Transverse colon (tissue), 4 donors: ENCODE results near the gene PZP.
"Not testable (repeated sequence)": the region's sequence is repeated elsewhere in the genome, so short reads cannot be mapped to it uniquely, and the experiment has no call there.

Source experiments
- CTCF ChIP-seq, 5 experiments: fragments of 200-600 bp in 3 of 5; fragments of 450-650 bp in 2 of 5; sonication (generic) in 3 of 5; IDR thresholded peaks; 1 replicate in 2 of 5; 2 replicates in 3 of 5; pipeline ENCODE4 v1.5.1; 2016 to 2017; ENCODE audit warnings: antibody characterized with exemption in 5 of 5, inconsistent platforms in 3 of 5, mild to moderate bottlenecking in 2 of 5, moderate library complexity in 1 of 5
- EP300 ChIP-seq: sonication (generic); formaldehyde crosslinking; IDR thresholded peaks from one replicate; pipeline ENCODE4 v1.6.1; 2017; ENCODE audit warnings: antibody characterized with exemption, low read depth
- POLR2A ChIP-seq: fragments of 450-650 bp; IDR thresholded peaks from one replicate; pipeline ENCODE4 v1.6.1; 2016; ENCODE audit warnings: antibody characterized with exemption, mild to moderate bottlenecking, moderate library complexity
- POLR2AphosphoS5 ChIP-seq, 3 donors: sonication (generic); formaldehyde crosslinking; IDR thresholded peaks; one replicate each; pipeline ENCODE4 v1.6.1; 2016; ENCODE audit warnings: antibody characterized with exemption in 3 of 3

- not testable (repeated sequence) for TF ChIP-seq CTCF (IDR thresholded peaks at IDR 0.05); POLR2A; POLR2AphosphoS5 (IDR thresholded peaks at IDR 0.05); EP300
Measured at GRCh38 chr12:9252791-9253190, 44.6 kb upstream of the PZP start.
